Measurements from ENCODE around the gene TCF12.
A peak's percentile ranks its signal among the peaks of the same experiment; 100 is the strongest.

TCF12 gene

DNA sequence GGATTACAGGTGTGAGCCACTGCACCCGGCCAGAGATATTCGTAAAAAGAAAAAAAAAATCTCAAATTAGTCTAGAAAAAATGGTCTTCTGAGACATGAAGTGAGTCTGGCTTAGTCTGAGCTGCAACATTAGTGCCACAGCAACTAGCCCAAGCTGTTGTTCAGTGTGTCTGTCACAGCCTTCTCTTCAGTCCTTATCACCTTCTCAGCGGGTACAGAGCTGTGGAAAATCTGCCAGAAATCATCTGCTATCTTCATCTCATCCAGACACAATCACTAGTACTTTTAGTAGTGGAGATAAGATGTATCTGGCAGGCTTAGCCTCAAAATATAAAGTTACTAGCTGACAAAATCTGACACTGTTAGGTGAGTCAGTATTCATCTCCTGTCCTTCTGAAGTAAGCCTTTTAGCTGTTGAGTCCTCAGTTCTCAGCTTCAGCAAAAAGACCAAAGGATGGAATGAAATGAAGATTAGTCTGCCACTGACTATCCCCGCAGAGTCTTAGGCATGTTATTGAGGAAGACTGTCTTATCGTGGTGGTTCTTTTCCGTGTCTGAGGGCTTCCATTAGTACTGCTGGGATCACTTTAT is 337.4 kb downstream of the TCF12 start:
- no peak for DNase-seq (ENCODE audit: low spot score)

DNA sequence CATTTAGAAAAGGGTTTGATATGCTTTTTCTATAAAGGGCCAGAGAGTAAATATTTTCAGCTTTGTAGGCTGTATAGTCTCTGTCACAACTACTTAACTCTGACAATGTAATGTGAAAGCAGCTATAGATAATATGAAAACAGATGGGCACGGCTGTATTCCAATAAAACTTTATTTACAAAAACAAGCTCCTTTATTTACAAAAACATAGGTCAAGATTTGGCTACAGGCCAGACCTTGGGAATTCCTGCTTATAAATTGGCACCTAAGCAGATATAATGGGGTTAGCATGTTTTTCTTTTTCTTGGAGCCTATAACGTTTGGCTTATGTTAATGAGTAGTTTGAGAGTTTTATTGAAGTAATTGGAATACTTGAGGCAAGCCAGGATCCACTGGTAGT is 338.5 kb downstream of the TCF12 start:
- no peak for DNase-seq (ENCODE audit: low spot score)

DNA sequence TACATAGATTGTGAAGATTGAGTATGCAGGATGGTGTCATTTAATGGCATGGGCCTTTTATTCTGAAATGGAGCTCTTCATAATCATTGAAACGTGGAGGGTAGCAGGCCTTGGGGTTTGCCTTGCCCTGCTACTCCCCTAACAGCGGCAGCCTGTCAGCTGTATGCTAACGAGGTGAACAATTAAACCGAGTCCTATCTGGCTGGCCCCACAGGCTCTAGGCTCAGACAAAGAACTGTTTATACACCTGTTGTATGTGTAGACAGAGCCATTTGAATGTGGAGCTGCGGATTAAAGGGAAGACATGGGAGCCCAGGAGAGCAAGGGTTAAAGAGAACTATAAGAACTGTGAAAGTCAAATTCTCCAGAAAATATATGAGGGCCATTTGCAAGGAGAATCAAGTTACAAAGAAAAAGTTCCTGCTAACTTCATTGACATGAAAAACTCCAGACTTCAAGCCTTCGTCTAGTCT is 341.2 kb downstream of the TCF12 start:
- no peak for DNase-seq (ENCODE audit: low spot score)

DNA sequence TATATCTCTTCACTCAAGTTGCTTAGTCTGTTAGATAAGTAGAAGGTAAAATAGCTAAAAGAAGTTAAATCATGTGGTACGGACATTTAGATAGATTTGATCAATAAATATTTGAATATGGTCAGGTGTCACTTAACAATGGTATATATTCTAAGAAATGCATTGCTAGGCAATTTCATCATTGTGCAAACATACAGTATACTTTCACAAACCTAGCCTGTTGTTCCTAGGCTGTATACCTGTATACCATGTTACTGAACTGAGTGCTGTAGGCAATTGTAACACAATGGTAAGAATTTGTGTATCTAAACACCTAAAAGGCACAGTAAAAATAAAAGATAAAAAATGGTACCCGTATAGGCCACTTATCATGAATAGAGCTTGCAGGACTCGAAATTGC is 345.1 kb downstream of the TCF12 start:
- DNase-seq (ENCODE audit: low spot score) = no peak

DNA sequence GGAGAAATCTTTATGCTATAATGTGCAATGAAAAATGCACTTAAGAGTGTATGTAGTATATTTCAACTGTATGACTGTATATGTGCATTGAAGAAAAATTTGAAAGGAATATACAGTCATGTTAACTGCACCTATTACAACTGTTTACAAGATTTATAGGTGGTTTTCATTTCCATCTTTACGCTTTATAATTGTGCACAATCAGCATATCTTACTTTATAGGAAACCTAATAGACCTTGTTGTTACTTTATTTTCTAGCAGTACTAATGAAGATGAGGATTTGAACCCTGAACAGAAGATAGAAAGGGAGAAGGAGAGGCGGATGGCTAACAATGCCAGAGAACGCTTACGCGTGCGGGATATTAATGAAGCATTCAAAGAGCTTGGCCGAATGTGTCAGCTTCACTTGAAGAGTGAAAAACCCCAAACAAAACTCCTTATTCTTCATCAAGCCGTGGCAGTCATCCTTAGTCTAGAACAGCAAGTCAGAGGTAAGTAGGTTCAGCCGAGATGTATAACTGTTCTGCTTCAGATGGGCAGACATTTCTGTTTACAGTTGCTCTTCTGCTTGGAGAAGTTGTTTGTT is 354.4 kb downstream of the TCF12 start:
- no peak for DNase-seq (ENCODE audit: low spot score)

DNA sequence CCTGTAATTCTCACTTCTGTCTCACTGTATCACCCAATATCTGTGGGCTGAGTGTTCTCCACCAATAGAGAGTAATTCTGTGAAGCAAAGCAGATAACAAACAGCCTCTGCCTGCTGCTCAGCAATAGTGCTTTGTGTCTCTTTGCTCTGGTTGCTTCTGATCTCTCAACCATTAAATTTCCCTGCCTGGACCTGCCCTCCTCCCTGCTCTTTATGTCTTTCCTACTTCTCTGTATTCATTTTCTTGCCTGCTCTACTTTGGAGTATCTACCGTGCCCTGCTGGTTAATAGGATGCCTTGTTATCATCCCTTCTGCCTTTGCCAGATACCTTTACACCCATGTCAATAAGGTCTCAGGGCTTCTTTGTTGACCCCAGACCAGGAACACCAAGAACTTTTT is 355.0 kb downstream of the TCF12 start:
- no peak for DNase-seq (ENCODE audit: low spot score)

DNA sequence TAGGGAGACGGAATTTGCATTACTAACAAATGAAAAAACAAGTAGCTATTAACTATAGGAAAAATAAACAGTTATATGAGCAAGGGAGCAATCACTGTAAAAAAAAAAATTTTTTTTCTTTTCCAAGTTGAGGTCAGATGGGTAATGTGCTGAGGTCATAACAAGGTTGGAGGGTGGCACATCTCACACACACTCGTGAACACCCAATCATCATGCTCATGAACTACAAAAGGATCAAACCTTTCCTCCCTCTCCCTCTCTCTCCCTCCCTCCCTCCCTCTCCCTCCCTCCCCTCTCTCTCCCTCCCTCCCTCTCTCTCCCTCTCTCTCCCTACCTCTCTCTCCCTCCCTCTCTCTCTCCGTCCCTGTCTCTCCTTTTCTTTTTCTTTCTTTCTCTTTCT is 360.0 kb downstream of the TCF12 start:
- DNase-seq (ENCODE audit: low spot score) = no peak

DNA sequence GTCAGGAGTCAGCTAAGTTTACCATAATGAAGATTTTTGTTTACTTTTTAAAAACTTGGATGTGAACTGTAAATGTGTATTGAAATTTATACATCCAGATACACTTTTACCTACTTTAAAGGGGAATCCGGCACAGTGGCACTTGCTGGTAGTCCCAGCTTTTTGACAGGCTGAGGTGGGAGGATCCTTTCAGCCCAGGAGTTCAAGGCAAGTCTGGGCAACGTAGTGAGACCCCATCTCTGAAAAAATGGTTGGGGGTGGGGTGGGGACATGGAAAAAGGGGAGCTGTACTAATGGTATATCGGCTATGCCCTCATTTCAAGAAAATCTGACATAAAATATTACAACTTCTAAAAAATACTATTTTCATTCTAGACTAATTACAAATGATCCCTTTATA is 362.0 kb downstream of the TCF12 start:
- no peak for DNase-seq (ENCODE audit: low spot score)

DNA sequence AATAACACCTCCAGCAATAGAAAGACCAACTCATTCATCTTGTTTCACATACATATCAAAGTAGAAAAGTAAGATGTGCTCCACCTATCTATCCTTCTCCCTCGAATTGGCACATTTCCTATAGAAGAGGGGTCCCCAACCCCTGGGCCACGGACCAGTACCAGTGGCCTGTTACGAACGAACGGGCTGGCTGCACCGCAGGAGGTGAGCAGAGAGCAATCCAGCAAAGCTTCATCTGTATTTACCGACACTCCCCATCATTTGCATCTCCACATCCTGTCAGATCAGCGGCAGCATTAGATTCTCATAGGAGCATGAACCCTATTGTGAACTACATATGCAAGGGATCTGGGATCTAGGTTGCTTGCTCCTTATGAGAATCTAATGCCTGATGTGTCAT is 362.9 kb downstream of the TCF12 start:
- DNase-seq (ENCODE audit: low spot score) = no peak

DNA sequence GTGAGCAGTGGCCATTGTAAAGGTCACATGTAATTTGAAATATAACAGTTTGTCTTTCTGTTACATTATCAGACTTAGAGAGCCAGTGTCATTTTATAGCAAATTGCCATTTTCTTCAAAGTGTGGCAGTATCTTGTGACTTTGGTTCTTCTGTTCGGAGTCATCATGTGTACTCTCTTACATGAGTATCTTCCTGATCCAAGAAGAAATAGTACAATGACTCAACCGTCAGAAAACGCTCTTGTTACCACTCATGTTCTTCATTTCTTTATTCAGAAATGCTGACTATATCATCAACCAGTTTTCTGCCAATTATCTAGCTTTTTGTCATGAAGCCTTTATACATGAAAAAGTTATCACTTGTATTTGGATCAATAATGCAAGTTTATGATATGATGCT is 364.2 kb downstream of the TCF12 start:
- no peak for DNase-seq (ENCODE audit: low spot score)

DNA sequence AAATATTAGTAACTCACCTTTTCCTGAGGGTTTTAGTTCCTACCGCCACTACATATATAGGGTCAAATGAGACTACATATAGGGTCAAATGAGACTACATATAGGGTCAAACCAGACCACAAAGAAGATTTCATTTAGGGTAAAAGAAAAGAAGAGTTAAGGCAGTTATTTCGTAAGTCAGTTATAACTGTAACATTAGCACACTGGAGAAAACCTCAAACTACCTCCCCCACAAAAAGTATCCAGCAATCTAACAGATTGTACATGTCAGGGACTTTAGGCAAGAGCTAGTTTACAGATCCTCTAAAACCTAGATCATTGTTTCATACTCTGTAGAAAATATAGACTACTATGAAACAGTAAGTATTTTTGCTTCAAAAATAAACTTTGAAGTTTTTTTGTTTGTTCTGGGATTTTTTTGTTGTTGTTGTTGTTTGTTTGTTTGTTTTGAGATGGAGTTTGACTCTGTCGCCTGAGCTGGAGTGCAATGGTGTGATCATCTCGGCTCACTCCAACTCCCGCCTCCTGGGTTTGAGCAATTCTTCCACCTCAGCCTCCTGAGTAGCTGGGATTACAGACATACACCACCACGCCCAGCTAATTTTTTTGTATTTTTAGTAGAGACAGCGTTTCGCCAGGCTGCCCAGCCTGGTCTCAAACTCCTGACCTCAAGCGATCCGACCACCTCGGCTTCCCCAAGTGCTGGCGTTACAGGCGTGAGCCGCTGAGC is 365.5 kb downstream of the TCF12 start:
- no peak for DNase-seq (ENCODE audit: low spot score)

DNA sequence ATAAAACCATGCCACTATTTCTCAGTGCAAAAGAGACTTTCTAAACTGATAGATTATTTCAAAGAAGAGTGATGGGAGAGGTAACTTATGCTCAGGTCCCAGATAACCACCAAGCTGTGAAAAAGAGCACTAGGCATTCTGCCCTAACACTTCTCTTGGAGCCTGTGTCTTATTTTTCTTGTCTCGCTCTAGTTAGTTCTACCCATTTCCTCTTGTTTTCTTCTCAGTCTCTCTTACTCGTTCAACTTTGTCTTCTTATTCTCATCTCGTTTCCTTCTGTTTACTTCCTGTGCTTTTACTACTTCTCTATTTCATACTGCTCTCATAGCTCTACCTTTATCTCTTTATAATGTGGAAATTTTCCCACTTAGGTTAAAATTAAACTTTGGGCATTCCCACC is 366.1 kb downstream of the TCF12 start:
- DNase-seq (ENCODE audit: low spot score) = no peak

DNA sequence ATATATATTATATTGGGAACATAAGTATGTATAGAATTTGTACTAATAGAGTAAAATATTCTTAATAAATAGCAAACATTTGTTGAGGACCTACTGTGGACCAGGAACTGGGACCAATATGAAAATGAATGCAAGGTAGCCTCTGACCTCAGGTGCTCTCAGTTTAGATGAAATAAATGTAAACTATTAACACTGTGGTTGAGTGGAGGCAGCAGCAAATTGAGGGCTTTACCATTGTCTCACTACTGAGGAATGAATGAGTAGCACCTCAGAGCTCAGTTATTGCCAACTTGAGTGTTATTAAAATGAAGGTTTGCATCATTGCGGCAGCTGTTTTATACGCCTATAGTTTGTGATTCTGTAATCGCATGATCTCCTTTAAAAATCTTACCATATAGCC is 366.9 kb downstream of the TCF12 start:
- DNase-seq (ENCODE audit: low spot score) = no peak

DNA sequence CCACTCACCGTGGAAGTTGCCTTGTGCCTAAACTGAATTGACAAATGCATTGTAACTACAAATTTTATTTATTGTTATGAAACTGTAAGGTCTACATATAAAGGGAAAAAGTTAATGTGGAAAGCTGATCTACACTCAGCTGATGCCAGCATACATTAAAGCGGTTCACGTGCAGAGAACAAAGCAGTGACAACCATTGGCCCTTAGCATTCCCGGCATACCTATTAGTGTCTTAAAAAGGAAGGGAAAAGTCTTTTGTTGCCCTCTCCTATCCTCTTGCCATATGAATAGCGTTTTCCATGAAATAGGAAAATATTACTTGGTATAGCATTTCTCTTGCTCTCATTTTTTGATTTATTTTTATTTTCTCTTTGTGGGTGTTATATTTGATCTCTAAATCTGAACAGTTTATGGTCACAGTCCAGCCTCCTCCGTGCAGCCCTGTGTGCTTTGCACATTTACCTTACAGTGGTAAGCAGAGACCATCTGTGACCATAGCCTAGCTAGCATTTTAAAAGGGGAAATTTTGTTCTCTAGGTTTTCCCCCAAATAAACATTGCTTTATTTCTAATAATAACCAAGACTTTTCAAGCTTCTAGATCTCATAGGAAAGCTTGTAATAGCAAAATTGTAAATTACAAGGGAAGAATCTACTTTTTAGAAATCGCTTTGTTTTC is 368.1 kb downstream of the TCF12 start:
- DNase-seq (ENCODE audit: low spot score) = no peak

DNA sequence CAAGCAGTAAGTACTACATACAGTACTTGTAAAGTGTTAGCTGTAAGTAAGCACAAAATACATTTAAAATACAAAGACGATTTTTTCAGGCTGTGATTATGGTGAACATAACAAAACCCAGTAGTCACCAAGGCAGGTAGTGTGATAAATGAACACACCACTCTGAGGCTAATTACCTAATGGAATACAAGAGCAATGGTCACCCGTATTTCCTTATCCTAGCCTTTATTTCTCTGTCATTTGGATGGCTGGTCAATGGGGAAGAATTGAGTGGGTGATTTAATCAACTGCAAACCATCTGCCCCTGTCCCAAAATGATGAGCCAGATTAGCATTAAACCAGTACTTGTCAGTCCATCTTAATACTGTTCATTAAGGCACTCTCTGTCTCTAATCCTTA is 368.7 kb downstream of the TCF12 start:
- no peak for DNase-seq (ENCODE audit: low spot score)

DNA sequence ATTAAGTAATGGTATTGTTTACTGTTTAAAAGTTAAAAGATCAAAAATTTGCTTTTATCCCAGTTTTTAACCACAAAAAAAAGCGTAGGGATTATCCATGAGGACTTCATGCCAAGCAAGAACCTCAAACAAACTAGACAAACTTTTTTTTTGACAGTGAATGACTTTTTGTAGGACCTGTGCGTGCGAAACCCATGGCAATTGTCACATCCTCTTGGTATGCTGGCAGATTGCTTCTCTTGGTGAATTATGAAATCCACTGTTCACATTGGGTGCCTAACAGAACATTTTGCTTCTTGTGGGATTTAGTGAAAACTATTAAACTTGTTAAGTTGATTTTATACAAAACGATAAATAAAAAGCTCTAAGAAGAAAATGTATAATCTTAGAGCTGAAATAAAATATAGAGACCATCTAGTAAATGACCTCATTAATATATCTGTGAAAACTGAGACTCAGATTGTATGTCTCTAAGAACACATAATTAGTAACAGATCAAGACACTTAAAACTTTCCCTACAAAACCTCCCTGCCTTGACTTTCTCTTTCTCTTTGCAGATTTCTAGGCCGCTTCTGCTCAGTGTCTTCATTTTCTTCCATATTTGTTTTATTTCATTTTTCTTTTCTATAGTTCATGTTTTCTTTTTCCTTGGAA is 370.6 kb downstream of the TCF12 start:
- no peak for DNase-seq (ENCODE audit: low spot score)

DNA sequence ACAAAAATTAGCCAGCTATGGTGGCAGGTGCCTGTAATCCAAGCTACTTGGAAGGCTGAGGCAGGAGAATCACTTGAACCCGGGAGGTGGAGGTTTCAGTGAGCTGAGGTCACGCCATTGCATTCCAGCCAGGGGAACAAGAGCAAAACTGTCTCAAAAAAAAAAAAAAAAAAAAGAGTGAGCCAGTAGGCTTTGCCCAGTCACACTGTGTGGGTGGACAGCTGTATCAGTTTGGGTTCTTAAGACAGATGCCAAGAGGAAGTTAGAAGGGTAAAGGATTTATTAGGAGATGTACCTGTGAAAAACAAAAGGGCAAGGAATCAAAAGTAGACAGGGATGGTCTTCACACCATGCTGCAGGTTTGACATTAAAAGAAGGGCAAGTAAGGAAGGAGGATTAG is 371.7 kb downstream of the TCF12 start:
- DNase-seq (ENCODE audit: low spot score) = no peak

DNA sequence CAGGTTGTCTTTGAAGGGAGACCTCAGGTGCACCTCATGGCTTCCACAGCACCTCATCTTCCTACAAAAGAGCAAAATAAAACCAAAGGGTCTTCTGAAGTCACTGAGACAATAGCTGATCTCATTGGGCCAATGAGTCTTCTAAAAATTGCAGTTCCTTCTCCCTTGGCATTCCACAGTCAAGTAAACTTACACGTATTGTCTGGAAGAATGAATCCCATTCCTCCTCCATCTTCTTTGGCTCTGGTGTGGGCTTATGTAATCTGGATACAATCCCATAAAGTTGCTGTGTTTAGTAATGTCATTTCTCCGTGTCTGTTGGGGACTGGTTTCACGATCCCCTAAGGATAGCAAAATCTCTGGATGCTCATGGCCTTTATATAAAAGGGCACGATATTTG is 372.4 kb downstream of the TCF12 start:
- DNase-seq (ENCODE audit: low spot score) = no peak

DNA sequence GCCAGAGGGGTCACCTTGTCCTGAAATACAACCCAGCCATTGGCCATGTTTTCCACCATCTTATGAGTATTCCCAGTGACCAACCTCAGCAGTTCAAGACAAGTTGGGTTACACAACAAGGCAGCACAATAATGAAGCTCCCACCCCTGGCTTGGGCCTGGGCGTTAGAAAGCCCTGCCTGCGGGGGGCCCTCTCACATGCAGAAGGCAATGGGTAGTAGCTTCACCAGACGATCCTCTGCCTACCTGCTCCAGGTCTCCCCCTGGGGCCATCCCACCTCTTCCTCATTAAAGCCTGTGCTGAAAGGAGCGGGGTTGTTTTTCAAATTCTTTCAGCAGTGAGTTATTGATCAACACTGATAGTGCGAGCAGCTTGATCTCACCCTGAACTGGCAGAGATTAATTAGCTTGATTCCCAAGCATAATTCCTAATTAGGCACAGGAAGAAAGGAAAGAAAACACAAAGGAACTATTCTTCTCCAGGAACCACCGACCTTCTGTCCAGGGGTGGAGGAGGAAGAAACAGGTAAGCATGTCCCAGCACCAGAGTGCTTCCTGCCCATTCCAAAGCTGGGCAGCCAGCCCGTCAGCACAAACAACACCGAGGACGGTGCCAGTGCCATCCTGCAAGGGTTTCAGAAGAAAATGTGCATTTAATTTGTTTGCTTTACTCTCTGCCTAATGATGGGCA is 378.2 kb downstream of the TCF12 start:
- DNase-seq (ENCODE audit: low spot score) = no peak

DNA sequence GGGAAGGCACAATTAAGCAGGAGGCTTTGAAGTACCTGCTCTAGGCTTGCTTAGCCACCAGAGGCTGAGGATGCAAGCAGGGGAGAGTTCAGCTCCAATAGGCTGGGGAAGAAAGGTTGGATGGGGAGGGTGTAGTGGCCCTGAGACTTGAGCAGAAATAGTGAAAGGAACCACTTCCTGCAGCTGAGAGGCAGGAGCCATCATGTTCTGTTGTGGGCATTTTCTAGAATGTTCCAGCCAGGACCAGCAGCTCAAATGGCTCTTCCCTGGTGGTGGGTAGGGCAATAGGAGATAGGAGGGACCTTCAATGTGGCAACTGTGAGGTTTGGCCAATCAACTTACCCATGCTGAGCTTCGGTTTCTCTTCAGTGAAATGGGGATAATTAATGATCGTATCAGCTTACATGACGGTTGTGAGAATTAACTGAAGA is 378.7 kb downstream of the TCF12 start:
- no peak for DNase-seq (ENCODE audit: low spot score)

DNA sequence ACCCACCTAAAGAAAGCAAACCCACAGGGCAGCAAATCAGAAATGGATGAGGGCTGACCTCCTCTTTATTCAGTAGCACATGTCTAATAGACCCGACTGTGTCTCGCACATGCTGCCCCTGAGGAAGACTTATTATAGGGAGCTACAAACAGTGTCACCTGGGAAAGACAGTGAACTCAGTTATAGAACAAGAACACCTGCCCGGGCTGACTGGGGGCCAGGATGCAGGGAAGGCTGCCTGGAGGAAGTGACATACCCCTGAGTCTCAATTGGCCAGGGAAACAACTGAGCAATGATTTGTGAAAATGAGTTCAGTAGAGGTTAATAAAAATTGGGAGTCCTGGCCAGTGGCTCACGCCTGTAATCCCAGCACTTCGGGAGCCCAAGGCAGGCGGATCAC is 379.2 kb downstream of the TCF12 start:
- no peak for DNase-seq (ENCODE audit: low spot score)

DNA sequence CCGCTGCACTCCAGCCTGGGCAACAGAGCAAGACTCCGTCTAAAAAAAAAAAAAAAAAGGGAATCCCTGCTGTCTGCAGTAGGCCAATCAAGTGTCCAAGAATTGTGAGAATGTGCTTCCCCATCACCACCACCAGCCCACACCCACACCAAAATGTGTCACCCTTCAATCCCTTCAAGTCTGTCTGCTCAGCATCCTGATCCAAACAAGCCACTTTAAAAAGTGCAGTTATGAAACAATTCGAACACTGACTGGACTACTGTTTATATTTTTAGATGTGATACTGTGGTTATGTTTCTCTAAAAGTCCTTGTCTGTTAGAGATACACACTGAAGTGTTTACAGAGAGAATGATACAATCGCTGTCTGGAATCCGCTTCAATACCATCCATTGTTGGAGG is 379.8 kb downstream of the TCF12 start:
- DNase-seq (ENCODE audit: low spot score) = peak; percentile 8

Measured in COLO829 (cell line).